ENCODE results near the gene PANK4. TPM values are rescaled to one million over a fixed set of nuclear protein-coding genes. Genes with fewer than 3 reads are reported as not detected.
A peak's percentile ranks its signal among the peaks of the same experiment; 100 is the strongest.

The PANK4 gene
- total and polyA plus RNA-seq, 12 donors, result 13.8 to 50.2 (median 28.4) TPM

GRCh38 chr1:2564006-2564814, 37.8 kb upstream of the PANK4 start:
- WGBS, 4 donors, result 72 to 82% (median 79%) methylated on average over 4 to 20 of the region's 20 CpGs
- no peak for DNase-seq
- Histone ChIP-seq H3K4me1 (replicated peaks in 1 of 2) (no peaks in the 10 kb centered on the region), H3K27me3 (no peaks in the 10 kb centered on the region), H3K27ac (no peak overlapping the region), H3K9me3 (replicated peaks in 1 of 3) (no peaks in the 10 kb centered on the region), H3K4me3 (no peak overlapping the region), H3K36me3 (replicated peaks in 1 of 2) (peaks cover 0 to 21% of the 10 kb centered on the region in 2 donors)
- intact Hi-C loops (cut with DNase I), result no loop called here
- TF ChIP-seq POLR2A (IDR thresholded peaks at IDR 0.05) (no peak), CTCF (IDR thresholded peaks at IDR 0.05) (no peak)

- peaks cover 0 to 30% of the 10 kb centered on the region in 2 donors for H3K36me3 ChIP-seq (replicated peaks in 1 of 2)
- H3K27ac ChIP-seq, result no peak overlapping the region
- H3K27me3 ChIP-seq, result no peaks in the 10 kb centered on the region
- H3K4me1 ChIP-seq (replicated peaks in 1 of 2), result peaks cover 0 to 3% of the 10 kb centered on the region in 2 donors
- TF ChIP-seq CTCF (IDR thresholded peaks at IDR 0.05) (no peak), POLR2A (IDR thresholded peaks at IDR 0.05) (no peak)
- H3K9me3 ChIP-seq (replicated peaks in 1 of 3), result no peaks in the 10 kb centered on the region
- no peak overlapping the region for H3K4me3 ChIP-seq
- 88 to 96% (median 91%) methylated on average over 14 to 18 of the region's 18 CpGs for WGBS, 4 donors
- intact Hi-C loops (cut with DNase I), result no loop called here
- DNase-seq, result no peak
Measured at GRCh38 chr1:2563205-2563604, 36.8 kb upstream of the PANK4 start.

- intact Hi-C loops (cut with DNase I), result no loop called here
- Histone ChIP-seq H3K4me3 (no peak overlapping the region), H3K4me1 (replicated peaks in 1 of 2) (peaks cover 3 to 13% of the 10 kb centered on the region in 2 donors), H3K27ac (no peak overlapping the region), H3K9me3 (replicated peaks in 1 of 3) (no peaks in the 10 kb centered on the region), H3K36me3 (replicated peaks in 1 of 2) (peaks cover 0 to 31% of the 10 kb centered on the region in 2 donors), H3K27me3 (no peaks in the 10 kb centered on the region)
- WGBS, 4 donors, result 87 to 94% (median 91%) methylated on average over 5 to 24 of the region's 24 CpGs
- TF ChIP-seq CTCF (IDR thresholded peaks at IDR 0.05) (peak in 4 of 6 experiments; percentile 16 to 42 (median 28)), POLR2A (IDR thresholded peaks at IDR 0.05) (no peak)
- no peak for DNase-seq
Measured at GRCh38 chr1:2561898-2562895, 35.8 kb upstream of the PANK4 start.

DNA sequence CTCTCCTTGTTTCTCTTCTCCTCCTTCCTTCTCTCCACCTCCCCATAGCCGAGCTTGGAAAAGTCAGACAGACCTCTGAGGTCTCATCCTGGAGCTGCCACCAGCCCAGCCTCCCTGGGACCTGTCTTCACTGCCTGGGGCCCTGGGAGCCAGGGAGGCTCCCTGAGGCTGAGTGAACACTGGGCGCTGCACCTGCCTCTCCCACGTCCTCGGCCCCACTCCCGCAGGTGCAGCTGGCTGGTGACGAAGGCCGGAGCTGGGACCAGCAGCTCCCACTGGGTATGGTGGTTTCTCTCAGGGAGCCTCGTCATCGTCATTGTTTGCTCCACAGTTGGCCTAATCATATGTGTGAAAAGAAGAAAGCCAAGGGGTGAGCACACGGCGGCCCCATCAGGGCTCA, 35.0 kb upstream of the PANK4 start:
- DNase-seq, result no peak
- intact Hi-C loops (cut with DNase I), result no loop called here
- Histone ChIP-seq H3K36me3 (replicated peaks in 1 of 2) (peaks cover 0 to 31% of the 10 kb centered on the region in 2 donors), H3K4me1 (replicated peaks in 1 of 2) (peaks cover 6 to 16% of the 10 kb centered on the region in 2 donors), H3K4me3 (no peak overlapping the region), H3K27ac (no peak overlapping the region), H3K9me3 (replicated peaks in 1 of 3) (no peaks in the 10 kb centered on the region), H3K27me3 (no peaks in the 10 kb centered on the region)
- 57 to 94% (median 90%) methylated on average over 1 to 11 of the region's 11 CpGs for WGBS, 4 donors
- TF ChIP-seq CTCF (IDR thresholded peaks at IDR 0.05) (no peak), POLR2A (IDR thresholded peaks at IDR 0.05) (no peak)
